Caco-2 (cell line): ENCODE results near the gene RAPGEF2. TPM values are rescaled to one million over a fixed set of nuclear protein-coding genes. Genes with fewer than 3 reads are reported as not detected.

Source experiments
- BruUV-seq: library from RNA; stranded (reverse); fragments of 400-500 nt; replicated peaks from 2 replicates; lab custom pipeline; 2021; lab: Mats Ljungman, UMichigan
- CTCF ChIA-PET: fragments of 300-600 bp; sonication (Branson Sonifier 250); formaldehyde crosslinking; loops from one replicate; lab custom pipeline; 2022; ENCODE audit warnings: antibody characterized with exemption; lab: Charles Lee
- POLR2A ChIA-PET: fragments of 300-600 bp; sonication (Branson Sonifier 250); formaldehyde crosslinking; loops from one replicate; lab custom pipeline; 2022; ENCODE audit warnings: antibody characterized with exemption; lab: Charles Lee
- DNase-seq, 2 experiments: peaks; one replicate each; pipeline versions ENCODE4 v3.0.0 to v3.0.0-alpha.2; 2020 to 2022
- H3K27me3 ChIP-seq: replicated peaks from 2 replicates; pipeline ENCODE4 v1.6.0; 2011; ENCODE audit warnings: low read length; ENCODE audit not compliant: control insufficient read depth, insufficient read depth
- H3K36me3 ChIP-seq: 2 replicates; pipeline ENCODE4 v1.5.1; 2011; ENCODE audit warnings: low read length; ENCODE audit not compliant: control insufficient read depth, insufficient read depth
- H3K4me1 ChIP-seq: fragments of 250-450 bp; sonication (Bioruptor Pico); 2 replicates; pipeline ENCODE4 v1.5.1; 2020; ENCODE audit warnings: mild to moderate bottlenecking
- H3K4me3 ChIP-seq: 2 replicates; pipeline ENCODE4 v1.5.1; 2011; ENCODE audit warnings: low read depth, mild to moderate bottlenecking, control low read depth, low read length
- H3K9me3 ChIP-seq: fragments of 250-450 bp; sonication (Bioruptor Pico); 2 replicates; pipeline ENCODE4 v1.5.1; 2020; ENCODE audit warnings: mild to moderate bottlenecking, moderate library complexity
- H3K27ac Mint-ChIP-seq: one replicate; pipeline ENCODE4 v1.8.0; 2022; ENCODE audit warnings: mixed read lengths; ENCODE audit not compliant: unreplicated experiment
- H3K27me3 Mint-ChIP-seq: one replicate; pipeline ENCODE4 v1.8.0; 2022; ENCODE audit warnings: mixed read lengths; ENCODE audit not compliant: insufficient read depth, unreplicated experiment
- H3K36me3 Mint-ChIP-seq: one replicate; pipeline ENCODE4 v1.8.0; 2022; ENCODE audit warnings: mild to moderate bottlenecking, mixed read lengths; ENCODE audit not compliant: insufficient read depth, unreplicated experiment
- H3K4me1 Mint-ChIP-seq: one replicate; pipeline ENCODE4 v1.8.0; 2022; ENCODE audit warnings: low read depth, mixed read lengths; ENCODE audit not compliant: unreplicated experiment
- H3K4me3 Mint-ChIP-seq: one replicate; pipeline ENCODE4 v1.8.0; 2022; ENCODE audit warnings: mild to moderate bottlenecking, moderate library complexity, mixed read lengths; ENCODE audit not compliant: unreplicated experiment
- H3K9me3 Mint-ChIP-seq: one replicate; pipeline ENCODE4 v1.8.0; 2022; ENCODE audit warnings: mixed read lengths; ENCODE audit not compliant: unreplicated experiment
- intact Hi-C: fragments of 100-400 bp; cut with micrococcal nuclease; formaldehyde crosslinking; loops from one replicate; pipeline ENCODE4 v1.10.0; 2022; ENCODE audit not compliant: unreplicated experiment
- total RNA-seq: library from RNA; stranded (reverse); gene quantifications from 2 replicates; pipeline ENCODE4 v1.2.3, GENCODE V29; 2022
- TF ChIP-seq, protein P1 (sequence below), 2 experiments: fragments of 200-600 bp in 1 of 2; IDR thresholded peaks; 1 replicate in 1 of 2; 2 replicates in 1 of 2; pipeline versions ENCODE4 v1.5.1 to v1.8.0; 2011 to 2022; ENCODE audit warnings: antibody characterized with exemption in 1 of 2, control low read depth in 1 of 2, inconsistent platforms in 1 of 2, low read depth in 1 of 2, low read length in 1 of 2, mild to moderate bottlenecking in 1 of 2, moderate library complexity in 1 of 2; ENCODE audit not compliant: insufficient read depth in 1 of 2, severe bottlenecking in 1 of 2, unreplicated experiment in 1 of 2

The RAPGEF2 gene
- total RNA-seq, 1 experiment from 2014 or later: 67.6 TPM

DNA sequence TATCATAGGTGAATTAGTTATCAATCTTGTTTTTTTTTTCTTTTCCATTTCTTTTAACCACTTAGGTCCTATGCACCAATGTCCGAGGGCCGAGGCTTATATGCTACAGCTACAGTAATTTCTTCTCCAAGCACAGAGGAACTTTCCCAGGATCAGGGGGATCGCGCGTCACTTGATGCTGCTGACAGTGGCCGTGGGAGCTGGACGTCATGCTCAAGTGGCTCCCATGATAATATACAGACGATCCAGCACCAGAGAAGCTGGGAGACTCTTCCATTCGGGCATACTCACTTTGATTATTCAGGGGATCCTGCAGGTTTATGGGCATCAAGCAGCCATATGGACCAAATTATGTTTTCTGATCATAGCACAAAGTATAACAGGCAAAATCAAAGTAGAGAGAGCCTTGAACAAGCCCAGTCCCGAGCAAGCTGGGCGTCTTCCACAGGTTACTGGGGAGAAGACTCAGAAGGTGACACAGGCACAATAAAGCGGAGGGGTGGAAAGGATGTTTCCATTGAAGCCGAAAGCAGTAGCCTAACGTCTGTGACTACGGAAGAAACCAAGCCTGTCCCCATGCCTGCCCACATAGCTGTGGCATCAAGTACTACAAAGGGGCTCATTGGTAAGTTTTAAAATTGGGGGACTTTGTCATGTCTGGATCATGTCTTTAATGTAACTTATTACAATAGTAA is 250.7 kb downstream of the RAPGEF2 start:
- H3K27me3 ChIP-seq: no peaks in the 10 kb centered on the region
- Mint-ChIP-seq H3K4me1 (no peaks in the 10 kb centered on the region), H3K27ac (peak overlapping the region; percentile 39), H3K9me3 (no peaks in the 10 kb centered on the region), H3K4me3 (no peak overlapping the region), H3K27me3 (no peaks in the 10 kb centered on the region), H3K36me3 (peaks cover 85% of the 10 kb centered on the region)
- H3K4me1 ChIP-seq: no peaks in the 10 kb centered on the region
- H3K9me3 ChIP-seq: no peaks in the 10 kb centered on the region
- POLR2A ChIA-PET: no interaction called here
- intact Hi-C loops: no loop called here
- H3K4me3 ChIP-seq: no peak overlapping the region
- no peak for DNase-seq
- TF ChIP-seq, protein P1, sequence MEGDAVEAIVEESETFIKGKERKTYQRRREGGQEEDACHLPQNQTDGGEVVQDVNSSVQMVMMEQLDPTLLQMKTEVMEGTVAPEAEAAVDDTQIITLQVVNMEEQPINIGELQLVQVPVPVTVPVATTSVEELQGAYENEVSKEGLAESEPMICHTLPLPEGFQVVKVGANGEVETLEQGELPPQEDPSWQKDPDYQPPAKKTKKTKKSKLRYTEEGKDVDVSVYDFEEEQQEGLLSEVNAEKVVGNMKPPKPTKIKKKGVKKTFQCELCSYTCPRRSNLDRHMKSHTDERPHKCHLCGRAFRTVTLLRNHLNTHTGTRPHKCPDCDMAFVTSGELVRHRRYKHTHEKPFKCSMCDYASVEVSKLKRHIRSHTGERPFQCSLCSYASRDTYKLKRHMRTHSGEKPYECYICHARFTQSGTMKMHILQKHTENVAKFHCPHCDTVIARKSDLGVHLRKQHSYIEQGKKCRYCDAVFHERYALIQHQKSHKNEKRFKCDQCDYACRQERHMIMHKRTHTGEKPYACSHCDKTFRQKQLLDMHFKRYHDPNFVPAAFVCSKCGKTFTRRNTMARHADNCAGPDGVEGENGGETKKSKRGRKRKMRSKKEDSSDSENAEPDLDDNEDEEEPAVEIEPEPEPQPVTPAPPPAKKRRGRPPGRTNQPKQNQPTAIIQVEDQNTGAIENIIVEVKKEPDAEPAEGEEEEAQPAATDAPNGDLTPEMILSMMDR (IDR thresholded peaks at IDR 0.05; ENCODE audit: insufficient read depth in 1 of 2, low read depth in 1 of 2, low read length in 1 of 2, severe bottlenecking in 1 of 2, unreplicated experiment in 1 of 2): no peak
- peaks cover 4% of the 10 kb centered on the region for H3K36me3 ChIP-seq
- CTCF ChIA-PET: no interaction called here
- BruUV-seq: no TSS peak

DNA sequence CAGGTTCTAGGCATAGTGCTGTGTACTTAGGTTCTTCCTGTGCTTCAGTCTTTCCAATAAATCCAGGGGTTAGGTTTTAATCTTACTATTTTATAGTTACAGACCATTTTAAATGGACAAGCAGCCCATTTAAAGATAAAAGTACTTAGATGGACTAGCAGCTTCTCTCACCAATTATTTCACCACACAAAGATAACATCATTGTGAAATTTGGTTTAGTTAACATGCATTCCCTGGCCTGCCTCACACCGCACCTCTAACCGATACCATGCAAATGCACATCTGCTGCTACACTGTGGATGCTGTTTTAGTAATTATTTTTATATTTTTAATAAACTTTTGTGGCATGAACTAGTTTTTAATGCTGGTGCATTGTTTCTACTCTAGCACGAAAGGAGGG is 252.6 kb downstream of the RAPGEF2 start:
- no peaks in the 10 kb centered on the region for H3K4me1 Mint-ChIP-seq
- H3K27ac Mint-ChIP-seq: no peak overlapping the region
- H3K9me3 Mint-ChIP-seq: no peaks in the 10 kb centered on the region
- Histone ChIP-seq H3K27me3 (no peaks in the 10 kb centered on the region), H3K4me3 (no peak overlapping the region), H3K4me1 (no peaks in the 10 kb centered on the region), H3K36me3 (peaks cover 4% of the 10 kb centered on the region), H3K9me3 (no peaks in the 10 kb centered on the region)
- TF ChIP-seq, protein P1 (IDR thresholded peaks at IDR 0.05; ENCODE audit: insufficient read depth in 1 of 2, low read depth in 1 of 2, low read length in 1 of 2, severe bottlenecking in 1 of 2, unreplicated experiment in 1 of 2): no peak
- peaks cover 91% of the 10 kb centered on the region for H3K36me3 Mint-ChIP-seq
- H3K4me3 Mint-ChIP-seq: no peak overlapping the region
- BruUV-seq: no TSS peak
- intact Hi-C loops: no loop called here
- POLR2A ChIA-PET: no interaction called here
- H3K27me3 Mint-ChIP-seq: no peaks in the 10 kb centered on the region
- DNase-seq: no peak
- CTCF ChIA-PET: no interaction called here

DNA sequence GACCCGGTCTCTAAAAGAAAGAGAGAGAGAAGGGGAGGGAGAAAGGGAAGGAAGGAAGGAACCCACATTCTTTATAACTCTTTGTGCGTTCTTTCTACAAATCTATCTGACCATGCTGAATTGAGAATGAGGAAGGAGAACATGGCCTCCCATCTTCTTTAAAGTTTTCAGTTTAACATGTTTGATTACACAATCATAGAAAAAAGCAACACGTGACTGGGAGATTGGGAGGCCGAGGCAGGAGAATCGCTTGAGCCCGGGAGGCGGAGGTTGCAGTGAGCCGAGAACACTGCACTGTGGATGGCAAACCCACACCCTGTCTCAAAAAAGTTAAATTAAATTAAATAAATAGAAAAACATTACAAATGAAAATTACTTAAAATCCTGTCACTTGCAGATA is 254.5 kb downstream of the RAPGEF2 start:
- Mint-ChIP-seq H3K27me3 (no peaks in the 10 kb centered on the region), H3K27ac (peak overlapping the region; percentile 53), H3K4me3 (no peak overlapping the region), H3K36me3 (peaks cover 90% of the 10 kb centered on the region), H3K9me3 (no peaks in the 10 kb centered on the region), H3K4me1 (no peaks in the 10 kb centered on the region)
- TF ChIP-seq, protein P1 (IDR thresholded peaks at IDR 0.05; ENCODE audit: insufficient read depth in 1 of 2, low read depth in 1 of 2, low read length in 1 of 2, severe bottlenecking in 1 of 2, unreplicated experiment in 1 of 2): no peak
- intact Hi-C loops: no loop called here
- no peaks in the 10 kb centered on the region for H3K9me3 ChIP-seq
- H3K4me3 ChIP-seq: no peak overlapping the region
- ChIA-PET CTCF (no interaction called here), POLR2A (no interaction called here)
- no TSS peak for BruUV-seq
- peaks cover 2% of the 10 kb centered on the region for H3K36me3 ChIP-seq
- no peak for DNase-seq
- no peaks in the 10 kb centered on the region for H3K27me3 ChIP-seq
- no peaks in the 10 kb centered on the region for H3K4me1 ChIP-seq
